CD4-positive, alpha-beta T cell treated with Interleukin-4 for 4 hours (primary cell): ENCODE results near the gene CLIC4.
"Not testable (repeated sequence)": the region's sequence is repeated elsewhere in the genome, so short reads cannot be mapped to it uniquely, and the experiment has no call there.

ENCODE experiments used
- DNase-seq: peaks from one replicate; pipeline ENCODE4 v3.0.0-alpha.2; 2020

Gene CLIC4

DNA sequence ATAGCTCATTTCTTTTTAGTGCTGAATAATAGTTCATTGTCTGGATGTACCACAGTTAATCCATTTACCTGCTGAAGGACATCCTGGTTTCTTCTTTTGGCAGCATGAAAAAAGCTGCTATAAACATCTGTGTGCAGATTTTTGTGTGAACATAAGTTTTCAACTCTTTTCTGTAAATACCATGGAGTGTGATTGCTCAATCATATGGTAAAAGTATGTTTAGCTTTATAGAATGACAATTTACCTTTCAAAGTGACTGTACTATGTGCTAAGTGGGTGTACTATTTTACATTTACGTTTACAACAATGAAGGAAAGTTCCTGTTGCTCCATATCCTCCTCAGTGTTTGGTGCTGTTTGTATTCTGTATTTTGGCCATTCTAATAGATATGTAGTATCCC lies 135.8 kb downstream of the CLIC4 start:
- no peak for DNase-seq

DNA sequence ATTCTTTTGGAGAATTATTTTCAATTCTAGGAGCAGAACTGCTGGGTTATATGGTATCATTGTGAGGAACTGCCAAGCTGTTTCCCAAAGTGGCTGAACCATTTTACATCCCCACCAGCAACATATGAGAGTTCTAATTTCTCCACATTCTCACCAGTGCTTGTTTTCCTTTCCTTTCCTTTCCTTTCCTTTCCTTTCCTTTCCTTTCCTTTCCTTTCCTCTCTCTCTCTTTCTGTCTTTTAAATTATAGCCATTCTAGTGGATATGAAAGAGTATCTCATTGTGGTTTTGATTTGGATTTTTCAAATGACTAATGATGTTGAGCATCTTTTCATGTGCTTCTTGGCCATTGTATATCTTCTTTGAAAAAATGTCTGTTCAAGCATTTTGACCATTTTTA lies 139.5 kb downstream of the CLIC4 start:
- no peak for DNase-seq

- no peak for DNase-seq
Observed at GRCh38 chr1:24886241-24886640, 141.0 kb downstream of the CLIC4 start.

GRCh38 chr1:24888061-24888970 lies 143.1 kb downstream of the CLIC4 start:
- DNase-seq, result no peak

DNA sequence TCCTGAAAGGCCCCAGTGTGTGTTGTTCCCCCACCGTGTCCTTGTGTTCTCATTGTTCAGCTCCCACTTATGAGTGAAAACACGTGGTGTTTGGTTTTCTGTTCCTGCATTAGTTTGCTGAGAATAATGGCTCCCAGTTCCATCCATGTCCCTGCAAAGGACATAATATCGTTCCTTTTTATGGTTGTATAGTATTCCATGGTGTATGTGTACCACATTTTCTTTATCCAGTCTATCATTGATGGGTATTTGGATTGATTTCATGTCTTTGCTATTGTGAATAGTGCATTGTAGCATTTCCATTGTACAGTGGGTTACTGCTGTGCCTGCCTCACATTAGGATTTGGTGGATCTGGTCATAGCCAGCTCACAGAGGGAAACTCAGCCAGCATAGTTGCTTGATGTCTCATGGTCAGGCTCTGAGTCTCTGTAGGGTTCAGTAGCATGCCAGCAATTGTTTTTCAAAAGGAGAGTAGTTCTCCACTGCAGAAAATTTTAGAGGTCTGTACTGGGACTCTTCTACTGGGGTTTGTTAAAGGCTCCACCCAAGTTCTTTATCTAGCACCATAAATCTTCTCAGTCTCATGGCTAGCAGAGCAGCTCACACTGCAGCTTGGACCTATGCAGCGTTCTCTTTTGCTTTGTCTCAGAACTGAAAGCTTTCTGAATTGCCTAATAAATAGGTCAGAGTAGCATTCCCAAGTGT lies 143.9 kb downstream of the CLIC4 start:
- no peak for DNase-seq

DNA sequence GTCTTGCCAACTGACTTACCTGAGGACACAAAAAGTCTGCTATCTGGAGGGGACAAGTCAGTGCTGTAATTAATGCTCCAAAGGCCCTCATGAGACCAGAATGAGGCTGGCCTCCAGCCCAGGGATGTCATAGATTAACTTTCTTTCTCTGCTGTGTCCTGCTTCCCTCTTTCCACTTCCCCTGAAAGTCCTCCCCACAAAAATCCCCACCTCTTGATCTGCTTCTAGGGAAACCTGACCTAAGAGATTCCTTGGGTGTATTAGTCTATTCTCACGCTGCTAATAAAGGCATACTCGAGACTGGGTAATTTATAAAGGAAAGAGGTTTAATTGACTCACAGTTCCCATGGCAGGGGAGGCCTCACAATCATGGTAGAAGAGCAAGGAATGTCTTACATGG lies 145.6 kb downstream of the CLIC4 start:
- DNase-seq, result no peak

GRCh38 chr1:24891367-24891766 lies 146.1 kb downstream of the CLIC4 start:
- not testable (repeated sequence) for DNase-seq

- no peak for DNase-seq
Observed at GRCh38 chr1:24892188-24893153, 147.2 kb downstream of the CLIC4 start.

GRCh38 chr1:24893431-24893830 lies 148.2 kb downstream of the CLIC4 start:
- DNase-seq, result no peak
